Ovary (tissue), 3 donors: Measurements from ENCODE around the gene CELF2.

Source experiments
- POLR2A ChIP-seq: fragments of 450-650 bp; IDR thresholded peaks from one replicate; pipeline ENCODE4 v1.6.1; 2017; ENCODE audit warnings: antibody characterized with exemption, mild to moderate bottlenecking, moderate library complexity
- TF ChIP-seq, protein P1 (sequence below), 3 donors: fragments of 450-650 bp in 2 of 3; fragments of 200-600 bp in 1 of 3; IDR thresholded peaks; one replicate each; pipeline versions ENCODE4 v1.5.1 to v1.8.0; 2016 to 2022; ENCODE audit warnings: antibody characterized with exemption in 3 of 3, mild to moderate bottlenecking in 1 of 3
- donor health status: DM: no; HTN: no; CAD: no.

DNA sequence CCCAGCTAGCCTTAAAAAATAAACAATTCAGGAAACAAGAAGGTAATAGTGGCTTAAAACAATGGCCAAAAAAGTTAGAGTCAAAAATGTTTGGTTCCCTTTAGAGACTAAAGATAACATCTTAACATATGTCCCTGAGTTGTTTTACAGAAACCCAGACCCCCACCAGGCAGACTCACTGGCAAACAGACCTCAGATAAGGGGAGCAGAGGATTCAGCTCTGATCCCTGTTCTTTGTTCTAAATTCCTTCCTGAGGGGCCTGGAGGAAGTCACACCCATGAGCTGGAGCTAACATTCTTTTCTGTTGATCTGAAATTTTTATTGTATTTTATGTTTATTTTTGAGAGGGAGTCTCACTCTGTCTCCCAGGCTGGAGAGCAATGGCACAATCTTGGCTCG, 346.6 kb downstream of the CELF2 start:
- TF ChIP-seq, protein P1, sequence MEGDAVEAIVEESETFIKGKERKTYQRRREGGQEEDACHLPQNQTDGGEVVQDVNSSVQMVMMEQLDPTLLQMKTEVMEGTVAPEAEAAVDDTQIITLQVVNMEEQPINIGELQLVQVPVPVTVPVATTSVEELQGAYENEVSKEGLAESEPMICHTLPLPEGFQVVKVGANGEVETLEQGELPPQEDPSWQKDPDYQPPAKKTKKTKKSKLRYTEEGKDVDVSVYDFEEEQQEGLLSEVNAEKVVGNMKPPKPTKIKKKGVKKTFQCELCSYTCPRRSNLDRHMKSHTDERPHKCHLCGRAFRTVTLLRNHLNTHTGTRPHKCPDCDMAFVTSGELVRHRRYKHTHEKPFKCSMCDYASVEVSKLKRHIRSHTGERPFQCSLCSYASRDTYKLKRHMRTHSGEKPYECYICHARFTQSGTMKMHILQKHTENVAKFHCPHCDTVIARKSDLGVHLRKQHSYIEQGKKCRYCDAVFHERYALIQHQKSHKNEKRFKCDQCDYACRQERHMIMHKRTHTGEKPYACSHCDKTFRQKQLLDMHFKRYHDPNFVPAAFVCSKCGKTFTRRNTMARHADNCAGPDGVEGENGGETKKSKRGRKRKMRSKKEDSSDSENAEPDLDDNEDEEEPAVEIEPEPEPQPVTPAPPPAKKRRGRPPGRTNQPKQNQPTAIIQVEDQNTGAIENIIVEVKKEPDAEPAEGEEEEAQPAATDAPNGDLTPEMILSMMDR (IDR thresholded peaks at IDR 0.05), result no peak
- no peak for TF ChIP-seq POLR2A
